GM19452 (cell line): Measurements from ENCODE around the gene SMOC2.
"Not testable (repeated sequence)": the region's sequence is repeated elsewhere in the genome, so short reads cannot be mapped to it uniquely, and the experiment has no call there.

Experiments
- ATAC-seq: cut with Tn5 transposase; IDR thresholded peaks from one replicate; pipeline ENCODE4 v1.9.1; 2021; ENCODE audit not compliant: unreplicated experiment

Gene SMOC2

DNA sequence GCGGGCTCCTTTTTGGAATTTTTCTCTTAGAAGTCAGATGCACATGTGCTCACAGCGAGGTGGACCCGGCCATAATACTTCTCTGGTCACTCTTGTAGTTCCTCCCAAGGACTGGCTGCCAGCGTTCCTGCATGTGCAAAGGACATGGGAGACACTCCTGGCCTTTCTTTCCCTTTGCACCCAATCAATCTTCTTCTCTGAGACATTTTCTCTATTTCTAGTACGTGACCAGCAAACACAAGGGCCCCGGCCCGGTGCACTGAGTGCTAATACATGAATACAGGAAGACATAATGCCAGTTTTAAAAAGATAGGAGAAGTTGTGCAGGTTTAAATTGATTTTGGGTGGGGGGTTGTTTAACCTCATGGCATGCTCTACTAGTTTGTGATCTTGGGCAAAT, 233.6 kb downstream of the SMOC2 start:
- no peak for ATAC-seq

DNA sequence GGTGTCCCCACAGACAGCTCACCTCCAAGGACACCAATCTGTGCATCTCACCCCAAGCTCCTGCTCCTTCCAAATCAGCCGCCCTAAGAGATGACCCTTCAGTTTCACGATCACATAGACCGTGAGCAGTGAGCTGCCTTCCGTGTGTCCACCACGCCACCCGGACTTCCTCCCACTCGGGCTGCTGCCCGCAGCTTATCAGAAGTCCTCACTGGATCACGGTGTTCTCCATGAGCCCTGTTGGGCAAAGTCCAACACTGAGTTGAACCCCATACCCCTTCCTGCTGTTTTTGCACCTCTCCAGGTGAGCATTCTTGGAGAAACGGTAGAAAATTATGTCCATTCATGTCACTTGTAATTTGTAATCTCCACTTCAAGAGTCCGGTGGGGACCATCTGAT, 234.4 kb downstream of the SMOC2 start:
- ATAC-seq, result no peak

DNA sequence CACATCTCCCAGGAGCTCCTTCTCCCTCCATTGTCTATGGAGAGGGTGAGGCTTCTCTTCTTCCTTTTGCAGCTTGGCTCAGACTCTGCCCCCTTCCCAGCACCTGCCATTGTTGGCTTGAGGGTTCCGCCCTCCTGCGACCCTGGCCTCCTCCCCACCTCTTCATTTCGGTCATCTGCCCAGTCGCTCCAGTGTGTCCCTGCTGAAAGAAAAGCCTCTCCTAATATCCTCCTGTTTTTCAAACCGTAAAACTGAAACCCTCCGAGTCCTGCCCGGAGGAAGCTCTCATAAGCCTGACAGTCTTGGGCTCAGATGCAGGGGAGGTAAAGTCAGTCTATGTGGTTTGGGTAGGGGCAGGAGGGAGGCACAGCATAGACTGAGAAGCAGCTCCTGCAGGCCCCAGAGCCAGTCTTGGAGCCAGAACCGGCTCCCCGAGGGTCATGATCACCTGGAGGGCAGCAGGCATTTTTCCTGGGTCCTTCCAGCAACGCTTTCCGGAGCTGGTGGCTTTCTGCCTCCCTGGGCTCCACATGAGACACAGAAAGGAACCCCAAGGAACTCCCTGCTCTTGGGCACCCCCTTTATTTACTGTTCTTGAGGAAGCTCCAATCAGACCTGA, 235.1 kb downstream of the SMOC2 start:
- no peak for ATAC-seq

DNA sequence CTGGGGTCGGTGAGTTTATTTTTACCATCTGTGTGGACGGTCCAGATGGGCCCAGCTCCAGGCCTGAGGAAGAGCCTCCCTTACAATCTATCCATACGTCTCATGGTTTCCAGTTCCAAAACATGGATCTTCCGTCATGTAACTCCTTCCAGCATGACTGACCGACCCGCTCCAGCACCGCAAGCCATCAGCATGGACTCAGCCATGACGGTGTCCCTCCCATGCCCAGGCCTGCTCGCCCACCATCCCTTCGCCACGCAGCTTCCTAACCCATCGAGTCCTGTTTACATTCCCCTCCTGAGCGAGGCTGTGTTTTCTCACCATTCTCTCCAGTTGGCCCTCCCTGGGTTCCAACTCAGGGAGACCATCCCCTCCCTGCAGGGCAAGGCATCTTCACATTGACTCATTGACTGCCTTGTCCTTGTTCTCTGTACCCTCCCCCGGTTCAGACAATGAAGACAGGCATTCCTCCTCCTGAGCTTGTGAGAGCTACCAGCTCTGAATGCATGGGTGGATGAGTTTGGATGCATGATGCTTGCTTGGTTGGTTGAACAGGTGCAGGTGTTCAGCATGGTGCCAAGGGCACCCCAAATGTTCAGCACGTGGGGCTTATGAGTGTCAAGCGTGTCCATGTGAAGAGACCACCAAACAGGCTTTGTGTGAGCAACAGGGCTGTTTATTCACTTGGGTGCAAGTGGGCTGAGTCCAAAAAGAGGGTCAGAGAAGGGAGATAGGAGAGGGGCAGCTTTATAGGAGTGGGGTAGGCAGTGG, 235.8 kb downstream of the SMOC2 start:
- ATAC-seq, result no peak

DNA sequence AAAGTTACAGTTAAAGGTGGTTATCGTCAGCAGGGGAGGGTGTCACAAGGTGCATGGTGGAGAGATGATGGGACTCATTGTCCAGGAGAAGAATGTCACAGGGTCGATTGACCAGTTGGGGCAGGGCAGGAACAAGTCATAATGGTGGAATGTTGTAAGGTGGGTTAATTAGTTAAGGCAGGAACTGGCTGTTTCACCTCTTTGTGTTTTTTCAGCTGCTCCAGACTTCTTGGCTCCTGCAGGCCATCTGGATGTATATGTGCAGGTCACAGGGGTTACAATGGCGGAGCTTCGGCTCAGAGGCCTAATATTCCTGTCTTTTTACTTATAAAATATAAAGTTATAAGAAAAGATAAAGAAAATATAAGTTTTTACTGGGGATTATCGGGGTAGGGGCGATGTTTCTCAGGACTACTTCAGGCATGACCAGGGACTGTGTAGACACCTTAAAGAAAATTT, 236.4 kb downstream of the SMOC2 start:
- not testable (repeated sequence) for ATAC-seq

DNA sequence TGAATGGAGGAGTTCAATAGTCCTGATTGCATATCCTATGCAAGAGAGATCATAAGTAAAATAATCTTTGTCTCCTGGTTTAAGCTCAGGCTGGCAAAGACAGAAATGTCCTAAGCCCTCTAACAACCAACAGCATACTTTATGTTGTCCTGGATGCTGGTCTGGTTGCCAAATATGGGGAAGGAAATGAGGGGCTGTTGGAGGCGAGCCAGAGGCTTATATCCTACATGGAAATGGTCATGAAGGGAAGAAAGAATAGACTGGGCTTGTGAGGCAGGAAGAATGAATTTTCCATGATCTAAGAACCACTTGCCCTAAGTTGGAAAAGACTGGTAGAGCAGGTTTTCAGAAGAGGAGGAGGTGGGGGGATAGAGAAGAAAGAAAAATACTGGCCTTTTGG, 237.1 kb downstream of the SMOC2 start:
- ATAC-seq, result no peak

DNA sequence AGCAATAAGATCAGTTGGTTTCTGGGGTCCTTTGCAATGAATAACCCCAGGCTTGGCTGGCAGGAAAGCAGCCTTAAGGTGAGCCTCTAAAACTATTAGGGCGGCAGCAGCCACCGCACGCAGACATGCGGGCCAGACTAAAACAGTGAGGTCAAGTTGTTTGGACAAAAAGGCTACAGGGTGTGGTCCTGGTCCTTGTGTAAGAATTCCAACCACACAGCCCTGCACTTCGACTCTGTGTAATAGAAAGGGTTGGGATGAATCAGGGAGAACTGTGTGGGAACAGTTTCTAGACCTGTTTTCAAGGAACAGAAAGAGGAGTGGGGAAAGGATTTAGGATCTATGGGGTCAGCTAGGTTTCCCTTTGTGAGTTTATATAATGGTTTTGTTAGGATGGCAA, 237.6 kb downstream of the SMOC2 start:
- no peak for ATAC-seq

DNA sequence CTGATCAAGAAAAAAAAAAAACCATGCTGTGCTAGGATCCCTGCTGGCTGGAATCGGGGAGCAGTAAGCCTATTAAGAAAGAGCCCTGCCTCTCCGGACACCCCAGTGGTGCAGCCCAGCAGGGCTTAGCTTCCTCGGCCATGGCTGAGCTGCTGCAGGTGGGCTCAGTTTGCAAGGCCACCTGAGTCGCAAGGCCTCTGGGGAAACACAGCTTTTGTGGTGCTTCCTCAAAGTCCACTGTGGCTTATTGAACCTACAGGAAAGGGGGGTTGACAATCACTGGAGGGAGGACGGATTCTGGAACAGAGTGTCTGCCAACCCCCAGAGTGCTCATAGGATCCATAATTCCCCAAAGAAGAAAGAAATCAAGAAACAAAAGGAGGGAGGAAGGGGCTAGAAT, 240.8 kb downstream of the SMOC2 start:
- ATAC-seq, result no peak

DNA sequence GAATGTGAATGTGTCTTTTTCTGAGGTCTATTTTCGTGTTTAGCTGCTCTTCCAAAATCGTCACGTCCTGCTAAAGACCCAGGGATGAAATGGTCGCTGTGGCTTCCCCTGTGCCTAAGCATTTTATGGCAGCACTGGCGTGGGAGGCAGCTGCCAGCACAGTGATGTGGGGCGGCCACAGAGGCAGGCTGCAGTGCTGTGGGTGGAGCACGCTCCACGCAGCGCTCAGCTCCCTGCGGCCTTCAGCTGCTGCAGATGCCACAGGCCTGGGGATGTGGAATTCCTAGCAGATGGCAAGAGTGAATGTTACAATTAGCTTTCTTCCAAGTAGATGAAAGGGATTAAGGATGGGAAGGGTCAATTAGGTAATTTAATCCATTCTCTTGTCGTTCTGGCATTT, 242.6 kb downstream of the SMOC2 start:
- no peak for ATAC-seq

DNA sequence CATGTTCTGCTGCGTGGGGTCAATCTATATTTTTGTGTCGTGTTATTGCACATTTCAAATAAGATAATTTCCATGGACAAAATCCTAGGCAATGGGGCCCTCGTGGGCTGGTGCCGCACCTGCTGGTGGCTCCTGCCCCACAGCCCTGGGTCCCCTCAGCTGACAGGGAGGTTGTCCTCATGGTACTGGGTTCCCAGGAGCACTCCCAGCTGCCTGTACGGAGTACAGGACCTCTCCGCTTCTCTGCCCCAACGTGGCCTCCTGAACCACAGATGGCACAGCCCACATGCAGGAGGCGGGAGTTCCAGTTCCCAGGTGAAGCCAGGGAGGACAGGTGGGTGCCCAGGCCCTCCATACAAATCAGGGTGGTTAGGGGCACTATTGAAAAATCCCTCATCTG, 243.5 kb downstream of the SMOC2 start:
- no peak for ATAC-seq

DNA sequence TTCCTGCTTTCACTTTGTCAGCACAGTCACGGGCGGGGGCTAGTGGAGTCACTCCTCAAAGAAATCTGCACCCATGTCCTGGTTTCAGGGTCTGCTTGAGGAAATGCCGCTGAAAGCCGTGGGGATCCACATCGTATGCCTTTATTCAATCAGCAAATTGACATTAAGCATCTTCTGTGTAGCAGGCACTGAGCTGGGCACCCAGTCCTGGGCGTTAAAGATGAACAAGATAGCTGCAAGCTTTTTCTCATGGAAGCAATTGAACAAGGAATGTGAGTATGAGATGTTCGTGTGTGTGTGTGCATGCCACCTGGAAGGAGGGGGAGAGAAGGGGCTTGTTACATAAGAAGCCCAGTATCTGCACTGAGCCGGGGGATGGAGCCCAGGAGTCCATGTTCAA, 243.9 kb downstream of the SMOC2 start:
- no peak for ATAC-seq

DNA sequence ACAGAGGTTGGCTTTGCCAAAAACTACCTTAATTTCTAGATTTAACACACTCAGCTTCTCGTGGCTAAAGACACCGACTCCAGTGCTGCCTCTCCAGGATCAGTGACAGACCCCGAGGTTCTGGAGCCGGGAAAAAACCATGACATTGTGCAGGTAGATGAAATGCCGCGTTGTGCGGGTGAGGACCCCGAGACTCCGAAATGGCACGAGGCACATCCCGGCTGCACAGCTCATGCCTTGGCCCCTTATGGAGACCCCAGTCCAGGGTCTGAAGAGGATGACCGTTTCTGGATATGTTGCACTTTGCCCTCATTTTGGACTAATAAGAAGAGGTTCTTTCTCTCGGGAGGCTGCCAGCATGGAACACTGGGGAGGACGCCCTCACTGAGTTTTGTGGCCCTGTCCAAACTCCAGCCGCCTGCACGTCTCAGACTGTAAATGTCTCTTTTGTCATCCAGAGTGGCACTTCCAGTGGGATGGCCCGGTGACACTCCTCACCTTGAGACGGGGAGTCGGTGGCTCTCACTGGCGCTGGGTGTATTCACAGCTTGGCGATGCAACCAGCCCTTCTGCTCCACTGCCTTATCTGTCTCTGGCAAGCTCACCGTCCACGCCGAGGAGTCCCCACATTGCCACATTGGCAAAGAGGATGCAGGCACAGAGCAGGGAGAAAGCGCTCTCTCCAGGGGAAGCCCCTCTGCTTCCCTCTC, 245.2 kb downstream of the SMOC2 start:
- no peak for ATAC-seq

DNA sequence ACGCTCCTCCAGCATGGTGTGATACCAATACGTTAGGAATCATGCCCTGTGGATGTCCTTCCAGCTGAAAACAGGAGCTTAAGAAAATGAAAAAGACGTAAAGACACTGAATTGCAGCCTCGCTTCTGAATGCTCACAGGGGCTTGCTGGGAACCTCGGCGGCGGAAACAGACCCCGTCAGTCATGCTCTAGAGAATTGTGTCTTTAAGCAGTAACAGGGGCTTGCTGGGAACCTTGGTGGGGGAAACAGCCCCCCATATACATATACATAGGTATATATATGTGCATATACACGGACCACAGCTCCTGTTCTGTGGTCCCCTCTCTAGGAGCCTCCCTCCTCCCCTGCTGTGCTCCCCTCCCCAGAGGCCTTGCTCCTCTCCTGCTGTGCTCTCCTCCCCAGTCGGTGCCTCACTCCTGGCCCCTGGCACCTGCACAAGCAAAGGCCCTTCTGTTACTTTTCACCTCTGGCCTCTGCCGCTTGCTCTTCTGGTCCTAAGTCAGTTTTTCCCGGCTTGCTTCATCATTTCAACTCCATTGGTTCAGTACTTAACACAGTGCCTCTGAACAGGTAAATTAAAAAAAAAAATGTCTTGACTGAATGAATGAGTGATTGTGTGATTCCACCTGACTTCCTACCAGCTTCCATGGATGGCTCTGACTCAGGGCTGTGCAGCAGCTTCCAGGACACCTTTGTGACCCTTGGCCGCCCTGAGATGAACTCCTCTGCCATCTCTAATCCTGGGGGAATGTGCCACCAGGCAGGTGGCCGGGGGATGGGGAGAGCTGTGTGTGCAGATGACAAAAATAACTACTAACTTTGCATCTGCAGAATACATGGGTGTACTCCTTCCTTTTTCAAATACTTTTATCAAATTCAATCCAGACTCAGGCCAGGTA, 246.1 kb downstream of the SMOC2 start:
- no peak for ATAC-seq

DNA sequence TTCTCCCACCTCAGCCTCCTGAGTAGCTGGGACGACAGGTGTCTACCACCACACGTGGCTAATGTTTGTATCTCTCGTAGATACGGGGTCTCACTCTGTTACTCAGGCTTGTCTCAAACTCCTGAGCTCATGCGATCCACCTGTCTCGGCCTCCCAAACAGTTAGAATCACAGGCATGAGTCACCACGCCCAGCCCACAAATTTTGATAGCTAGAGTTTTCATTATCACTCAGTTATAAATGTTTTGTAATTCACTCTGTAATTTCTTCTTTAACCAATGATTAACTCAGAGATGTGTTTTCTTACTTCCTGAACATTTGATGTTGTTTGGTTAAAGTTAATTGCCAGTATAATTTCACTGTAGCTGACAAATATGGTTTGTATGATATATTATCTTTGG, 249.3 kb downstream of the SMOC2 start:
- no peak for ATAC-seq

DNA sequence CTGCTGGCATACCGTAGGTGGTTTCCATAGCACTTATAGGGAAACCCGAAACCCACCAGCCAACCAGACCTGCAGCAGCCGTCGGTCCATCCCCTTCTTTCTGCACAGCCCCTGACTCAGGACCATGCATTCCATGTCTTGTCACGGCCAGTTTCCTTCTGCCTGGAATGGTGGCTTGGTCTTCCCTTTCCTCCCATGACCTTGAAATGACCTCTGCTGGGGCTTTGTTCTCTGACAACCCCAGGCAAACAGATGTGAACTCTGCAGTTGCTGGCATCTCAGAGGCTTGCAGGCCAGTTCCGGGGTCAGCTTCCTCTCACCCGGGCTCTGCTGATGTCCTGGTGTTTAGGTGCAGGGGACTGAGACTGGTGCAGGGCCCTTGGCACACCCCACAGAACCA, 250.8 kb downstream of the SMOC2 start:
- no peak for ATAC-seq

DNA sequence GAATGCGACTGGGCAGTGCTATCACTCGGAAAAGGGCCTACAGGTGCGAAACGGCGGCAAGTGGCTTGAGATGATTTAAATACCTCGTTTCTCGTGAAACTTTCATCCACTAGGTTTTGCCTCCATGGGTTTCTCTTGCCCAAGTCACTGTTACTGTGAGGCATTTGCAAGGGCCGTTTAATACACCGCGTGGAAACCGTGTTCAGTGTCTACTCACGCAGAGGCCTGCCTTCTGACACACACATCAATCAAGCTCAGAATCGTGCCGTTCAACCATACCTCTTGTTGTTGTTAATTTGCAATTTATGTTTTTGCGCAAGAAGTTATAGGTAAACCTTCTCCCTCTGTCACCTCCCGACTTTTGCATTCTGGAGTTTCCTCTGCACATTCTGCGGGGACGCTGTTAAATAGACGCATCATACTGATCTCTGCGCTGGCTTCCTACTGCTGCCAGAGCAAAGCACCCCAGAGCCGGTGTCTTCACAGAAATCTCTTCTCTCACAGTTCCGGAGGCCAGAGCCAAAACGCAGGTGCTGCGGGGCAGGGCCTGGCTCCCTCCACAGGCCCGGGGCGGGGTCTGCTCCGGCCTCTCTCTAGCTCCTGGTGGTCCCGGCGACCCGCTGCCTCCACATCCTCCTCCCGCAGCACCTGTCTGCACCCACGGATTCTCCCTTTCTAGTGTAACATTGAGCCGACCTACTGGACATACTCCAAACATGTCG, 251.4 kb downstream of the SMOC2 start:
- ATAC-seq, result no peak

DNA sequence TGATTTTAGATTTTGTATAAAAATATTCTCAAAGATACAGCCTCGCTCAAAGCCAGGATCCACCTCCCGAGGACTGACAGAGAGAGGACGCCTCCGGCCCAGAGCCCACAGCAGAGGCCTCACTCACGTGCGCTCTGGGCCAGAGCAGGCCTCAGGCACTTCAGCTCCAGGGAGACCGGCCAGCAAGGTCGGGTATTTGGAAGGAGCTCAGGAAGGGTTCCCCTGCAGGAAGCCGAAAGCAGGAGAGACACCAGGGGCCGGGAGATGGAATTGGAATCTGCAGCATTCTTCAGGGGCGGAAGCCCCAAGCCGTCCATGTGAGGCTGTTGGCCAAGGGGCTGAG, 251.9 kb downstream of the SMOC2 start:
- ATAC-seq, result not testable (repeated sequence)

DNA sequence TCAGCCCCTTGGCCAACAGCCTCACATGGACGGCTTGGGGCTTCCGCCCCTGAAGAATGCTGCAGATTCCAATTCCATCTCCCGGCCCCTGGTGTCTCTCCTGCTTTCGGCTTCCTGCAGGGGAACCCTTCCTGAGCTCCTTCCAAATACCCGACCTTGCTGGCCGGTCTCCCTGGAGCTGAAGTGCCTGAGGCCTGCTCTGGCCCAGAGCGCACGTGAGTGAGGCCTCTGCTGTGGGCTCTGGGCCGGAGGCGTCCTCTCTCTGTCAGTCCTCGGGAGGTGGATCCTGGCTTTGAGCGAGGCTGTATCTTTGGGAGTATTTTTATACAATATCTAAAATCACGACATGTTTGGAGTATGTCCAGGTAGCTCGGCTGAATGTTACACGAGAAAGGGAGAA, 253.8 kb downstream of the SMOC2 start:
- not testable (repeated sequence) for ATAC-seq

DNA sequence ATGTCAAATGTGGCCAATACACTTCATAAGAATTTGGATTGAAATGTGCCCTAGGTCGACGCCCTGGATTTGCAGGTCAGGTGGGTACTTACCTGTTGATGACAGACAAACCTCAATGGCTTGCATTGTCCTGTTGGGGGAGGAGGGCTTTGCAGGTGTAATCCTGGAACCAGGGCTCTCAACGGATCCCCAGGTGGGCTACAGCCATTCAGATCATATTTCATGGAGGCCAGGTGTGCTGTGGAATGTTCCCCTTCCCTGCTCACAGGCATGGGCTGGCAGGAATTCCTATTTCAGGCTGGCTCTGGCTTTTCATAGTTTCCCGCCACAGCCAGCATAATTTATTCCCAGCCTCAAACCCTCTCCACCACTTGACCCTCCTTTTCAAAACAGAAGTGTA, 254.7 kb downstream of the SMOC2 start:
- ATAC-seq, result no peak

DNA sequence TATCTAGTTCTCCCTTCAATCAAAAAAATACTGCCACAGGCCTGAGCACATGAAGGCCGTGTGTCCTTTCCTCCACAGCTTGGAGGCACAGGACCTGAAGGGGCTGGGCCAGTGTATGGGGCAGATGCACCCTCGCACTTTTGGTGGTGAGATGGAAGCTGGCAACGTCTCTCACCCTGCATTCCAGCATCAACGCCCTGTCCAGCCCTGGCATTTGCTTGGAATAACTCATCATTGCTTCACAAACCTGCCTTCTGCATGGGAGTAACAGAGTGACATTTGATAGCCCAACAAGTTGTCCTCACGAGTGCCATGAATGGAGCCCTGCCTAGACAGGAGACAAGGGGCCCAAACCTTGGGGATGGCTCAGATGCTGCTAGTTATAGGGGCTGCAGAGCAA, 257.9 kb downstream of the SMOC2 start:
- ATAC-seq, result no peak
